ENCODE measurements around the gene DHRSX. TPM values are rescaled to one million over a fixed set of nuclear protein-coding genes. Genes with fewer than 3 reads are reported as not detected.

The DHRSX gene
- total RNA-seq, 3 donors from 2014 or later: 24.9 to 52.4 (median 37.5) TPM

GRCh38 chrX:2176274-2176673 is 324.5 kb downstream of the DHRSX start:
- no peak overlapping the region for H3K4me3 ChIP-seq
- TF ChIP-seq CTCF (IDR thresholded peaks at IDR 0.05): no peak
- no peak for DNase-seq
- no peaks in the 10 kb centered on the region for H3K9me3 ChIP-seq
- ATAC-seq: no peak
- no peaks in the 10 kb centered on the region for H3K36me3 ChIP-seq (ENCODE audit: low read depth)
- intact Hi-C loops (cut with DNase I, micrococcal nuclease): no loop called here
- no peaks in the 10 kb centered on the region for H3K4me1 ChIP-seq (ENCODE audit: low read depth)

GRCh38 chrX:2172359-2172758 is 328.4 kb downstream of the DHRSX start:
- Histone ChIP-seq H3K9me3 (peaks cover 9% of the 10 kb centered on the region), H3K36me3 (ENCODE audit: low read depth) (no peaks in the 10 kb centered on the region), H3K4me1 (ENCODE audit: low read depth) (no peaks in the 10 kb centered on the region), H3K4me3 (no peak overlapping the region)
- no peak for DNase-seq
- intact Hi-C loops (cut with DNase I, micrococcal nuclease): no loop called here
- TF ChIP-seq CTCF (IDR thresholded peaks at IDR 0.05): no peak
- ATAC-seq: no peak

Other genes starting within 250 kb of the DHRSX start
- gene ZBED1, start within 50 bp of the DHRSX start, total RNA-seq: 10 to 100 TPM; 43.0 to 71.2 (median 47.8) TPM
- gene CD99, start 190.3 kb upstream of the DHRSX start, total RNA-seq: 100 to 1,000 TPM; 147 to 326 (median 171) TPM